Adipocyte (in vitro differentiated cells): Measurements from ENCODE around the gene TUBB4B.
"Not testable (repeated sequence)": the region's sequence is repeated elsewhere in the genome, so short reads cannot be mapped to it uniquely, and the experiment has no call there.

Experiments used
- DNase-seq: peaks from one replicate; pipeline ENCODE4 v3.0.0-alpha.2; 2015; ENCODE audit warnings: low read depth
- H3K27me3 ChIP-seq: replicated peaks from 2 replicates; pipeline ENCODE4 v1.7.0; 2013; ENCODE audit warnings: mild to moderate bottlenecking, low read length, moderate library complexity; ENCODE audit not compliant: control insufficient read depth, insufficient read depth
- H3K36me3 ChIP-seq: 2 replicates; pipeline ENCODE4 v1.7.0; 2013; ENCODE audit warnings: low read length, mild to moderate bottlenecking, moderate library complexity; ENCODE audit not compliant: control insufficient read depth, insufficient read depth, severe bottlenecking
- H3K4me1 ChIP-seq: 2 replicates; pipeline ENCODE4 v1.7.0; 2013; ENCODE audit warnings: mild to moderate bottlenecking, low read length, moderate library complexity; ENCODE audit not compliant: control insufficient read depth, insufficient read depth
- H3K4me3 ChIP-seq: 2 replicates; pipeline ENCODE4 v1.7.0; 2013; ENCODE audit warnings: mild to moderate bottlenecking, low read length, moderate library complexity
- H3K9ac ChIP-seq: 2 replicates; pipeline ENCODE4 v1.7.0; 2013; ENCODE audit warnings: mild to moderate bottlenecking, low read length, moderate library complexity
- H3K9me3 ChIP-seq: 2 replicates; pipeline ENCODE4 v1.7.0; 2013; ENCODE audit warnings: mild to moderate bottlenecking, low read length, moderate library complexity; ENCODE audit not compliant: control insufficient read depth

The TUBB4B gene

DNA sequence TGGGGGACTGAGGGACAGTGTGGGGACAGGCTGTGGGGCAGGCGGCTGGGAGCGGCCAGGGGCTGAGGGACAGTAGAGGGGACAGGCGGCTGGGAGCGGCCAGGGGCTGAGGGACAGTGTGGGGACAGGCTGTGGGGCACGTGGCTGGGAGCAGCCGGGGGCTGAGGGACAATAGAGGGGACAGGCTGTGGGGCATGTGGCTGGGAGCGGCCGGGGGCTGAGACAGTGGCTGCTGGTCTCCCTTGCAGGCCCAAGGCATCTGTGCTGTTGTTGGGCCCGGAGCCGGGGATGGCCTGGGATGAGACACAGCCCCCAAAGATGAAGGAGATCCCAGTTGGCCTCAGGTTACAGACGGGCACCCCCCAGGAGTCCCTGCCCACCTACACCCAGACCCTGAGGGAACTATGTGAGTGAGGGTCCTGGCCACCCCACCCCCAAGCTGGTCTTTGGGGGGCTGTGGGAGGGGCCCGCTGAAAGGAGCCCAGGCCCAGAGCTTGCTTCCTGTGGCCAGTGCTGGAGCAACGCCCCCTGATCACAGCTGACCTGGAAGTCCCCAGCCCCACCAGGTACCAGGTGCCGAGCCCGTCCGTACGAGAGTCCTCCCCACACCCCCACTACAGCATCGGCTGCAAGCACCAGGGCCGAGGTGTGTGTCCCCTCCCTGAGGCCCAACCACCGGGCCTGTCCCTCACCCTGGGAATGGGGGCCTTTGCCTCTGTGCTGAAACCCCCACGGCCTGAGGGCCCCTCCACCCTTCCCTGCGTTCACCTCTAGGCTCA is 10.6 kb downstream of the TUBB4B start:
- Histone ChIP-seq H3K27me3 (peaks cover 3% of the 10 kb centered on the region), H3K9ac (no peak overlapping the region), H3K4me3 (no peak overlapping the region), H3K9me3 (no peaks in the 10 kb centered on the region), H3K4me1 (peaks cover 29% of the 10 kb centered on the region), H3K36me3 (no peaks in the 10 kb centered on the region)
- no peak for DNase-seq

GRCh38 chr9:137252555-137253506 is 11.7 kb downstream of the TUBB4B start:
- H3K36me3 ChIP-seq = no peaks in the 10 kb centered on the region
- H3K9ac ChIP-seq = no peak overlapping the region
- H3K4me1 ChIP-seq = peaks cover 30% of the 10 kb centered on the region
- DNase-seq = no peak
- H3K9me3 ChIP-seq = no peaks in the 10 kb centered on the region
- peaks cover 3% of the 10 kb centered on the region for H3K27me3 ChIP-seq
- no peak overlapping the region for H3K4me3 ChIP-seq

DNA sequence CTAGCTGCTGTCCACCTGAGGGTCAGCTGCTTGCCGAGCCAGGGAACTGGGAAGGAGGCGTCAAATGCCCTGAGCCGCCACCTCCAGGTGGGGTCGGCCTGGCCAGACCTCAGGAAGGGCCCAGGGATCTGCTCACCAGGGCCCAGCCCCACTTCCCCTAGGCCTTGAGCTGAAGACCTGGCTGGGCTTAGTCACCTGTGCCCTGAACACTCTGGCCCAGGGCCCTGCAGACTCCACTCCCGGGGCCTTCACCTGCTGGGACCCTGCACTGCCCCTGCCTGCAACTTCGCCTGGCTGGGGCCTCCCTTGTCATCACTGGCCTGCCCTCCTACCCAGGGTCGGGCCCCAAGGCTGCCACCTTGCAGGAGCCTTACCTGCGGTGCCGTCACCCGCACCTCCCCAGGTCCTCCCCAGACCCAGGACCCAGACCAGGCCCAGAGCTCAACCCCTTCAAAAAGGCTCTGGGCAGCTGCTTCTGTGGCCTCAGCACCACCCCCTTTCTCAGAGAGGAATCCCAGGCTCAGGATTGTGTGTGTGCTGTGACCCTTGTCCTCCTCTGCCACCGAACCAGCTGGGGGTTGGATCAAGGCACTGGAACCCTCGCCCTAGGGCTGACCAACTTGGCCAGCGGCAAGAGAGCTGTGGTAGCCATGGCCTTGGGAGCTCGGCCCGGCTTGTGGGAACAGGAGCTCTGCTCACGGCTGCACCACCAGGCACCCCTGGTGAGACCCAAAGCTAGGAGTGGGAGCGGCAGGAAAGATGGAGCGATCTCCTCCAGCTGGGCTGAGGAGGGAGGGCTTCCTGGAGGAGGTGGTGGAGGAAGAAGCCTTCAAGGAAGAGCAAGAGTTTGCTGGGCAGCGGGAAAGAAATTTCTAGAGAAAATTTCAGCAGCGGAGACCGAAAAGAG is 12.9 kb downstream of the TUBB4B start:
- Histone ChIP-seq H3K36me3 (peaks cover 4% of the 10 kb centered on the region), H3K9me3 (no peaks in the 10 kb centered on the region), H3K4me1 (peaks cover 30% of the 10 kb centered on the region), H3K9ac (peak overlapping the region; percentile 95), H3K27me3 (peaks cover 3% of the 10 kb centered on the region), H3K4me3 (peak overlapping the region; percentile 98)
- peak; percentile 11 for DNase-seq

DNA sequence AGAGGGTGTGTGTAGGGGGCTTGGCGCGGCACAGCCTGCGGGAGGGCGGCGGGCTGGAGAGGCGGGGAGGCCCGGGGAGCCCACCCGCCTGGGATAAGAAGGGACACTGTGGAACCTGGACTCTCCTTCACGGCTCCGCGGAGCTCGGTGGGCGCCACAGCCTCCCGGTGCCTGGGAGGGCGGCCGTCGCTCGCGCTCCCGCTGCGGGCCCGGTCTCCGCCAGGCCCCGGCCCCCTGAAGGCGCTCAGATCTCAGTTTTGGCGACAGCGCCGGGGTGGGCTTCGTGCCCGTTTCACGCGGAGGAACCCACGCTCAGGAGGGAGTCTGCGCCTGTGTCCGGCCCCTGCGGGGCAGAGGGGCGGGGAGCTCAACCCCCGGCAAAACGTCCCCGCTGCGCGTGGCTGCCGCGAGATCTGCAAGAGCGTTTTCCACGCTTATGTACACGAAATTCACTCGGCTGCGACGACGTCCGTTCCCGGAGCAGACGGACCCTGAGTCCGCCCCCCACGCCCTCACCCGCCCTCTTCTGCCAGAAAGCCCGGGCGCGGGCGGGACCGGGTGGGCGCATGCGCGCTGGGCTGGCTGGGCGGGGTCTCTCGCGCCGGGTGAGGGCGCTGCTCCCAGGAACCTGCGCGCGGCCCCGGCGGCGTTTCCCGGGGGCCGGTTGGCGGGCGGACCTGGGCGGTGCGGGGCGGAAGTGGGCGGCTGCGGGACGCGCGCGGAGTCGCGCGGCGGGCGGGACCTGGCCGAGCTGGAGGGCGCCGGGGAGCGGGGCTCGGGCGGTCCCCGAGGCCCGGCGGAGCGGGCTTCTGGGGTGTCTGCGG is 13.7 kb downstream of the TUBB4B start, which contains the start of gene NELFB:
NELFB (plus strand) TSS at position 704 of the 824 bp plus-strand sequence.
- peak; percentile 95 for DNase-seq
- Histone ChIP-seq H3K36me3 (peaks cover 9% of the 10 kb centered on the region), H3K4me3 (peak within 1 kb of the TSS; percentile 98), H3K9ac (peak within 1 kb of the TSS; percentile 95), H3K27me3 (no peaks in the 10 kb centered on the region), H3K4me1 (peaks cover 30% of the 10 kb centered on the region), H3K9me3 (no peaks in the 10 kb centered on the region)

GRCh38 chr9:137255448-137256114 is 14.5 kb downstream of the TUBB4B start:
- no peak for DNase-seq
- peaks cover 9% of the 10 kb centered on the region for H3K36me3 ChIP-seq
- peak overlapping the region; percentile 95 for H3K9ac ChIP-seq
- peaks cover 24% of the 10 kb centered on the region for H3K4me1 ChIP-seq
- no peaks in the 10 kb centered on the region for H3K9me3 ChIP-seq
- no peaks in the 10 kb centered on the region for H3K27me3 ChIP-seq
- peak overlapping the region; percentile 98 for H3K4me3 ChIP-seq

DNA sequence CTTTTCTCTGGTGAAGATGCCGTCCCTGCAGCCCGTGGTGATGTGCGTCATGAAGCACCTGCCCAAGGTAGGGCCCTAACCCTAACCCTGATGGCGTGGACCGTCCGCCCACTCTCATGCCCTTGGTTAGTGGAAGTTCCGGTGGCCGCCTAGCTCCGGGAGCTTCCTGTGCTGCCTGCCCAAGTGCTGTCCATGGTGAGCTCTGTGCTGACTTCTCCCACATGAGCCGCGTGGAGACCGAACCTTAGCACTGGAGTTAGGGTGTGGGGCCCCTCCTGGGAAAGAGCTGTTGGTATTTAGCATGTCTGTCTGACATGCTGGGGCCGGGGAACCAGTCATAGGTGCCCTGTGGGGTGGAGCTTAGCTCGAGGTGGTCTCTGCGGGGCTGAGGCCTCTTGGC is 15.3 kb downstream of the TUBB4B start:
- Histone ChIP-seq H3K36me3 (peaks cover 9% of the 10 kb centered on the region), H3K9ac (peak overlapping the region; percentile 95), H3K4me3 (peak overlapping the region; percentile 98), H3K9me3 (no peaks in the 10 kb centered on the region), H3K4me1 (peaks cover 20% of the 10 kb centered on the region), H3K27me3 (no peaks in the 10 kb centered on the region)
- DNase-seq = no peak

DNA sequence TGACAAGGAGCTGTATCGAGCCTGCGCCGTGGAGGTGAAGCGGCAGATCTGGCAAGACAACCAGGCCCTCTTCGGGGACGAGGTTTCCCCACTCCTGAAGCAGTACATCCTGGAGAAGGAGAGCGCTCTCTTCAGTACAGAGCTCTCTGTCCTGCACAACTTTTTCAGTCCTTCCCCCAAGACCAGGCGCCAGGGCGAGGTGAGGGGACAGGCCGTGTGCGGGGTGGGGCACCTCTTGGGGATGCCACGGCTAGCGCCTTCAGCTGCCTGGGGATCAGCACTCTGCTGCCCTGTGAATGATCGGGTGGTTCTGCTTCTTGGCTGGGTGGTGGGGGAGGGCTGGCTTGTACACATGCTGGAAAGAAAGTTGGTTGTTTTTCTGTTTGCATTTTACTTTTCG is 15.8 kb downstream of the TUBB4B start:
- Histone ChIP-seq H3K9ac (peak overlapping the region; percentile 95), H3K27me3 (no peaks in the 10 kb centered on the region), H3K4me3 (peak overlapping the region; percentile 98), H3K9me3 (no peaks in the 10 kb centered on the region), H3K4me1 (peaks cover 20% of the 10 kb centered on the region), H3K36me3 (peaks cover 9% of the 10 kb centered on the region)
- no peak for DNase-seq

GRCh38 chr9:137262173-137262908 is 21.3 kb downstream of the TUBB4B start:
- DNase-seq = peak; percentile 34
- not testable (repeated sequence) for H3K4me1 ChIP-seq, H3K9me3 ChIP-seq, H3K4me3 ChIP-seq, H3K9ac ChIP-seq, H3K27me3 ChIP-seq
- peaks cover 36% of the 10 kb centered on the region for H3K36me3 ChIP-seq

GRCh38 chr9:137262909-137263285 is 21.8 kb downstream of the TUBB4B start:
- peaks cover 38% of the 10 kb centered on the region for H3K36me3 ChIP-seq
- H3K4me3 ChIP-seq = no peak overlapping the region
- DNase-seq = no peak
- no peaks in the 10 kb centered on the region for H3K27me3 ChIP-seq
- H3K9me3 ChIP-seq = no peaks in the 10 kb centered on the region
- H3K9ac ChIP-seq = no peak overlapping the region
- peaks cover 2% of the 10 kb centered on the region for H3K4me1 ChIP-seq
